ENCODE measurements around the gene TRIM41. TPM values are rescaled to one million over a fixed set of nuclear protein-coding genes. Genes with fewer than 3 reads are reported as not detected.
"Not testable (repeated sequence)": the region's sequence is repeated elsewhere in the genome, so short reads cannot be mapped to it uniquely, and the experiment has no call there.

The TRIM41 gene
- total RNA-seq, 1 donor = 15.9 TPM

DNA sequence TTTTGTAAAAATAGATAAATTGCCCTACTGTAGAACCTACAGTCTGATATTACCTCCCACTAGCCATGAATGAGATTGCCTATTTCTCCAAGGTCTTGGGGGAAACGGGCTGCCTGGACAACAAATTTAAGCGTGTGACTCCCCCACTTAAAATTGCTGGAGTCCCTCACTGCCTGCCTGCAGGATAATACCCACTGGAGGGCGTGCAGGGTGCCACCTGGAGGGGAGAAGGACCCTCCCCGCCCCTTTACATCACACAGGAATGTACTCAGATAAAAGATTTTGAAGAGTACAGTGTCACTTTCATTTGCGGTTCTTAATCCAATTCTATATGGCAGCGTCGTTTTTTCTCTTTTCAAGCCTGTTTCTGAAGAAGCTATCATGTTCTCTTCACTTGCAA, 11.9 kb upstream of the TRIM41 start:
- H3K27ac ChIP-seq (ENCODE audit: low read depth, low read length) = no peak overlapping the region
- no peak overlapping the region for H3K4me2 ChIP-seq (ENCODE audit: insufficient read depth, low read length)
- H3K27me3 ChIP-seq (ENCODE audit: insufficient read depth, low read length) = no peaks in the 10 kb centered on the region
- TF ChIP-seq, protein P1, sequence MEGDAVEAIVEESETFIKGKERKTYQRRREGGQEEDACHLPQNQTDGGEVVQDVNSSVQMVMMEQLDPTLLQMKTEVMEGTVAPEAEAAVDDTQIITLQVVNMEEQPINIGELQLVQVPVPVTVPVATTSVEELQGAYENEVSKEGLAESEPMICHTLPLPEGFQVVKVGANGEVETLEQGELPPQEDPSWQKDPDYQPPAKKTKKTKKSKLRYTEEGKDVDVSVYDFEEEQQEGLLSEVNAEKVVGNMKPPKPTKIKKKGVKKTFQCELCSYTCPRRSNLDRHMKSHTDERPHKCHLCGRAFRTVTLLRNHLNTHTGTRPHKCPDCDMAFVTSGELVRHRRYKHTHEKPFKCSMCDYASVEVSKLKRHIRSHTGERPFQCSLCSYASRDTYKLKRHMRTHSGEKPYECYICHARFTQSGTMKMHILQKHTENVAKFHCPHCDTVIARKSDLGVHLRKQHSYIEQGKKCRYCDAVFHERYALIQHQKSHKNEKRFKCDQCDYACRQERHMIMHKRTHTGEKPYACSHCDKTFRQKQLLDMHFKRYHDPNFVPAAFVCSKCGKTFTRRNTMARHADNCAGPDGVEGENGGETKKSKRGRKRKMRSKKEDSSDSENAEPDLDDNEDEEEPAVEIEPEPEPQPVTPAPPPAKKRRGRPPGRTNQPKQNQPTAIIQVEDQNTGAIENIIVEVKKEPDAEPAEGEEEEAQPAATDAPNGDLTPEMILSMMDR (IDR thresholded peaks at IDR 0.05; ENCODE audit: extremely low read depth, low read depth, low read length) = no peak
- H3K9me3 ChIP-seq (ENCODE audit: low read depth, low read length) = no peaks in the 10 kb centered on the region
- peak; percentile 23 for DNase-seq (ENCODE audit: insufficient read length, low spot score, missing footprints)
- no peak overlapping the region for H3K4me3 ChIP-seq (ENCODE audit: insufficient read depth, low read length)
- H2AFZ ChIP-seq (ENCODE audit: low read length) = no peak overlapping the region
- H3K4me1 ChIP-seq (ENCODE audit: insufficient read depth, low read length) = peaks cover 3% of the 10 kb centered on the region
- H3K79me2 ChIP-seq (ENCODE audit: insufficient read depth, low read length) = no peaks in the 10 kb centered on the region
- H3K36me3 ChIP-seq (ENCODE audit: insufficient read depth, low read length) = no peaks in the 10 kb centered on the region
- no peaks in the 10 kb centered on the region for H4K20me1 ChIP-seq (ENCODE audit: insufficient read depth, low read length)

DNA sequence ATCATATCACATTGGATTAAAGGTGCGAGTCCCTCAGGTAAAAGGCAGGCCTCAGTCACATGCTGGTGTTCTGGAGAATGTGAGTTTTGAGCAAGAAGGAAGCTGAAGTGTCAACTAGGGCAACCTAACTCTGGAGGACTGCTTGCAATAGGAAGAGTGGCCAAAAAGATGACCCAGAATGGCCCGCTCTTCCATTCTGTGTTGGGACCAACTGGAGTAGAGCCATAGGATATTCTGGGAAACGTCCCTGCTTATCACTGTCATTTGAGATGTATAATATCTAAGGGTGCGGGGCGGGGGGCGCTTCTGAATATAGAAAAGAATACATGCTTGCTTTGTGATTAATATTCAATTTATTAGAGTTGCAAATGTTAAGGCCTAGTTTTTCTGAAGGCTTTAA, 11.0 kb upstream of the TRIM41 start:
- H3K27ac ChIP-seq (ENCODE audit: low read depth, low read length) = no peak overlapping the region
- H3K4me1 ChIP-seq (ENCODE audit: insufficient read depth, low read length) = peaks cover 6% of the 10 kb centered on the region
- no peaks in the 10 kb centered on the region for H3K27me3 ChIP-seq (ENCODE audit: insufficient read depth, low read length)
- TF ChIP-seq, protein P1 (IDR thresholded peaks at IDR 0.05; ENCODE audit: extremely low read depth, low read depth, low read length) = no peak
- H2AFZ ChIP-seq (ENCODE audit: low read length) = no peak overlapping the region
- H3K79me2 ChIP-seq (ENCODE audit: insufficient read depth, low read length) = no peaks in the 10 kb centered on the region
- H3K36me3 ChIP-seq (ENCODE audit: insufficient read depth, low read length) = no peaks in the 10 kb centered on the region
- H3K9me3 ChIP-seq (ENCODE audit: low read depth, low read length) = no peaks in the 10 kb centered on the region
- no peaks in the 10 kb centered on the region for H4K20me1 ChIP-seq (ENCODE audit: insufficient read depth, low read length)
- H3K4me2 ChIP-seq (ENCODE audit: insufficient read depth, low read length) = no peak overlapping the region
- no peak overlapping the region for H3K4me3 ChIP-seq (ENCODE audit: insufficient read depth, low read length)
- peak; percentile 25 for DNase-seq (ENCODE audit: insufficient read length, low spot score, missing footprints)

DNA sequence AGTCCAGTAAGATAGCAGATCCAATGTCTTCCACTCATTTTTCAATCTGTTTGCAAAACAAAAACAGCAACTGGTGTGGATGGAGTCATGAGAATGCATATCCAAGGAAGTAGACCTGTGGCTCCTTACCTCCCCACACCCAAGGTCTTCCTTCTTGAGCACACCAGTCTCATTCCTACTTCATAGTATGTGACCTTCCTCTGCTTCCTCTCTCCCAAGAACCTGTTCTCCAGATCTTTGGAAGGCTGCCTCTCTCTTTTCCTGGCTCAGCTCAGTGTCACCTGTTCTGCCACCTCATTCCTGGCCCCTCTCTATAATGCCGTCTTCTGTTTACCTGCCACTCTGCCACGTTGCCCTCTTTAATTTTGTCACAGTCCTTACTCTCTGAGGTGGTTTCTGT, 10.1 kb upstream of the TRIM41 start:
- Histone ChIP-seq H3K36me3 (ENCODE audit: insufficient read depth, low read length) (no peaks in the 10 kb centered on the region), H3K79me2 (ENCODE audit: insufficient read depth, low read length) (no peaks in the 10 kb centered on the region), H3K27me3 (ENCODE audit: insufficient read depth, low read length) (no peaks in the 10 kb centered on the region), H4K20me1 (ENCODE audit: insufficient read depth, low read length) (no peaks in the 10 kb centered on the region), H3K27ac (ENCODE audit: low read depth, low read length) (no peak overlapping the region), H3K4me3 (ENCODE audit: insufficient read depth, low read length) (no peak overlapping the region), H3K4me2 (ENCODE audit: insufficient read depth, low read length) (no peak overlapping the region), H2AFZ (ENCODE audit: low read length) (no peak overlapping the region), H3K9me3 (ENCODE audit: low read depth, low read length) (no peaks in the 10 kb centered on the region), H3K4me1 (ENCODE audit: insufficient read depth, low read length) (peaks cover 12% of the 10 kb centered on the region)
- TF ChIP-seq, protein P1 (IDR thresholded peaks at IDR 0.05; ENCODE audit: extremely low read depth, low read depth, low read length) = no peak
- no peak for DNase-seq (ENCODE audit: insufficient read length, low spot score, missing footprints)

DNA sequence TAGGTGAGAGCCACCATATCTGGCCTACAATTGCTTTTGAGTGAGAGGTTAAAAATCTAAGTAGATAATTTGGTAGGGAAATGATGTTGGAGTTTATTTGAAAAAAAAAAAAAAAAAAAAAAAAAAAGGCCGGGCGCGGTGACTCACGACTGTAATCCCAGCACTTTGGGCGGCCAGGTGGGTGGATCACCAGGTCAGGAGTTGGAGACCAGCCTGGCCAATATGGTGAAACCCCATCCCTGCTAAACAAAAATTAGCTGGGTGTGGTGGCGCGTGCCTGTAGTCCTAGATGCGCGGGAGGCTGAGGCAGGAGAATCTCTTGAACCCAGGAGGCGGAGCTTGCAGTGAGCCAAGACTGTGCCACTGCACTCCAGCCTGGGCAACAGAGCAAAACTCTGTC, 8.8 kb upstream of the TRIM41 start:
- not testable (repeated sequence) for H3K27me3 ChIP-seq (ENCODE audit: insufficient read depth, low read length); H3K9me3 ChIP-seq (ENCODE audit: low read depth, low read length); H2AFZ ChIP-seq (ENCODE audit: low read length); H3K79me2 ChIP-seq (ENCODE audit: insufficient read depth, low read length); H3K4me2 ChIP-seq (ENCODE audit: insufficient read depth, low read length); H3K36me3 ChIP-seq (ENCODE audit: insufficient read depth, low read length); H3K4me3 ChIP-seq (ENCODE audit: insufficient read depth, low read length); DNase-seq (ENCODE audit: insufficient read length, low spot score, missing footprints); H4K20me1 ChIP-seq (ENCODE audit: insufficient read depth, low read length); H3K27ac ChIP-seq (ENCODE audit: low read depth, low read length)
- H3K4me1 ChIP-seq (ENCODE audit: insufficient read depth, low read length) = peaks cover 12% of the 10 kb centered on the region
